ENCODE data around the gene RAB30.

RAB30 gene

DNA sequence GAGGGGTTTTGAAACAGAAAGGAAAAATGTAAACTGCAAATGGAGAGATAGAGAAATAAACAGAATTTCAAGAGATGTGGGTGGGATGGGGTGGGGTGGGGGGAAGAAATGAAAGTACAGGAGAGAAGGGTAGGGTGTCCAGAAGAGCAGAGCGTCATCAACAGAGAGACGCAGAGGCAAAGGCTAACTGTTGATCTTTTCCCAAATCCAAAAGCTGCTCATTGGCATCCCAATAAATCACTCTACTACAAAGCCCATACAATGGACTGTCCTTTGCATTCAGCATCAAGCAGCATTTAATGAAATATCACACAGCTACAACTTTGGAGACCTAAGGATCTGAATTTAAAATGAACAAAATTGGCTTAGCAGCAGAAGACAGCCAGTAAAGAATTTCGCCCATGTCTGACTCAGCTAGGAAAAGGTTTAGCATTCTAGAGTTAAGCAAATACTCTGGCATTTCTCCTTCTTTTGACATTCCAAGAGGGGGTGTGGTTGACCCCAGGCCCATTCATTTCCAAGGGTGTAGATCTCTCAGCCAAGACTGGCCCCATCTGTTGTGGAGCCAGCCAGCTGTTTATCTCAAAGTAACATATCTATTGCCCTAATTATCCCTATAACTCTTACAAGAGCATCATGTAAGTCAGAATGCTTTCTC, 1.5 kb downstream of the RAB30 start:
- H3K27ac ChIP-seq: no peak overlapping the region
- no peak for TF ChIP-seq ZFX (IDR thresholded peaks at IDR 0.05)

DNA sequence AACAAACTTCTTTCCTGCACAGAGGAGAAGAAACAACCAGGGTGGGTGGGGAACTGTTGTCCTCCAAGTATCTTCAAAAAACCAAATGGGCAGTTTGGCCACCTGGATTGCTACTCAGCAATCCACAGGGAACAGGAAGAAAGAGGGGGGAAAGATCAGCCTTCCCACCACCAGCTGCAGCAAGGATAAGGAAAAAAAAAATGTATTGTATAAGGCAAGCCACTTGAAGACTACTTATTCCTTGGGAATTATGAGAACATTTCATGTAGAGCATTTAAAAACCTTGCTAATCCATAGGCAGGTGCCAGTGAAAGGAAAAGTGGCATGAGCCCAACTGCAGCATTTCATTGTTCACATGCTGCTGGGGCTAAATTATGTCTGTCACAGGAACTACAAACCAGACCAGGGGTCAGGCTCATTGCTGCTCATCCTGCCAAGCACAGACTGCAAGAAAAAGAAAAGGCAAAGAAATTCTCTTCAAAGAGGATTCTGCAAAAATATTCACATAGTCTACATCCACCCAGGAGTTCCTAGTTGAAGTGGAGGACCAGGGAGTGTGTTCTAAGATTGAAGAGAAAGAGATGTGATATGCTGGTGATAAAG, 2.2 kb downstream of the RAB30 start:
- H3K27ac ChIP-seq: no peak overlapping the region
- TF ChIP-seq, protein P1, sequence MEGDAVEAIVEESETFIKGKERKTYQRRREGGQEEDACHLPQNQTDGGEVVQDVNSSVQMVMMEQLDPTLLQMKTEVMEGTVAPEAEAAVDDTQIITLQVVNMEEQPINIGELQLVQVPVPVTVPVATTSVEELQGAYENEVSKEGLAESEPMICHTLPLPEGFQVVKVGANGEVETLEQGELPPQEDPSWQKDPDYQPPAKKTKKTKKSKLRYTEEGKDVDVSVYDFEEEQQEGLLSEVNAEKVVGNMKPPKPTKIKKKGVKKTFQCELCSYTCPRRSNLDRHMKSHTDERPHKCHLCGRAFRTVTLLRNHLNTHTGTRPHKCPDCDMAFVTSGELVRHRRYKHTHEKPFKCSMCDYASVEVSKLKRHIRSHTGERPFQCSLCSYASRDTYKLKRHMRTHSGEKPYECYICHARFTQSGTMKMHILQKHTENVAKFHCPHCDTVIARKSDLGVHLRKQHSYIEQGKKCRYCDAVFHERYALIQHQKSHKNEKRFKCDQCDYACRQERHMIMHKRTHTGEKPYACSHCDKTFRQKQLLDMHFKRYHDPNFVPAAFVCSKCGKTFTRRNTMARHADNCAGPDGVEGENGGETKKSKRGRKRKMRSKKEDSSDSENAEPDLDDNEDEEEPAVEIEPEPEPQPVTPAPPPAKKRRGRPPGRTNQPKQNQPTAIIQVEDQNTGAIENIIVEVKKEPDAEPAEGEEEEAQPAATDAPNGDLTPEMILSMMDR (conservative IDR thresholded peaks at IDR 0.05): no peak
- no peak for TF ChIP-seq ZFX (IDR thresholded peaks at IDR 0.05)

DNA sequence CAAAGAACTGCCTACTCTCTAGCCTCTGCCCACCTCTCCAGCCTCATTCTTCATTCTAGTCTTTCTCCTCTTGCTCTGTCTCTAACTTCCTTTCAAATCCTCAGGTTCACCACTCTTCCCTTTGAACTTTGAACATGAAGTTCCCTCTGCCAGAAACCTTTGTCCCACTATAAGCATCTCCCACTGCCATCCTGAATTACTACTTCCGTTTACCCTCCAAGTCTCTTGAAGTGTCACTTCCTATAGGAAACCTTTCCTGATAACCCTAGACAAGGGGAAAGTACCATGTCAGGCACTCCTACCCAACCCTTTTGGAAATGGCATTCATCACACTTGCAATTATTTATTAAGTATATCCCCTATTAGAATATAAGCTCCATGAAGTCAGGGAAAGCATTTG, 3.1 kb downstream of the RAB30 start:
- TF ChIP-seq, protein P1 (conservative IDR thresholded peaks at IDR 0.05): no peak
- no peak for TF ChIP-seq ZFX (IDR thresholded peaks at IDR 0.05)
- H3K27ac ChIP-seq: no peak overlapping the region

DNA sequence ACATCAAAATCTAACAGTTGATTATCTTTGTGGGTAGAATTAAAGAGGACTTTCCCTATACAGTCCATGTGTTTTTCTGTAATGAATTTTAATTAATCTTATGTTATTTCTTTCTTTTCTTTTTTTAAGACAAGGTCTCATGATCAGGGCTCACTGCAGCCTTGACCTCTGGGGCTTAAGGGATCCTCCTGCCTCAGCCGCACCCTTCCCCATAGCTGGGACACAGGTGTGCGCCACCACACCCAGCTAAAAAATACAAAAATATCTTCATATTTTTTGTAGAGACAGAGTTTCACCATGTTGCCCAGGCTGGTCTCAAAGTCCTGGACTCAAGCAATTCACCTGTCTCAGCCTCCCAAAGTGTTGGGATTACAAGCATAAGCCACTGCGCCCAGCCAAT, 7.7 kb downstream of the RAB30 start:
- no peak overlapping the region for H3K27ac ChIP-seq

DNA sequence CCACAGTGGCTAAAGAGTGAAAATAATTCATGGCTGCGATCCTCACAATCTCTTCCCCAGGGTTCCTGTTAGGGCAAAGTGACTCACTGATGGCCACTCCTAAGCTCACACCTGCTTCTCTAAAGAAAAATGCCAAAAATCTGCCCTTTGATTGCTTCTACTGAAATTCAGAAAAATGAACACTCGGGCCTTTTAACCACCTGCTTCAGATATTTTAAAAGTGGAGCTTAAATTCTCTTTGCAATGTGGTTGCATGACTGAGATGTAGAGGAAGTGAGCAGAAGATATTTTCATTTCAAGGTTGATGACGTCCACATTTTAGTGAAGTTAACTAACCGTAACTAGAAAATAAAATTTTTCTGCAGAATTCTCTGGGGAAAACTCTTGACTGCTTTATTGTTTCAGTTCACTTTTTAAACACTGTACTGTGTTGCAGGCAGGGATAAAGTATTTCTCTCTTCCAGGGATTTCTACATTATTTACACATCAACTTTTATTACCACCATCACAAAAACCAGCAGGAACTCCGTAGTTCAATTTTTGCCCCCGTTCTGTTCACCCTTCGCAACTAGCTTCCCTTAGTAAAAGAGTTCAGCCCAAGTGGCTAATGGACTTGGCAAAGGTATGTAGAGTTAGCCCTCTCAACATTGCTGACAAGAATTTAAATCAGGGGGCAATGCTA, 8.5 kb downstream of the RAB30 start:
- H3K27ac ChIP-seq: no peak overlapping the region
- TF ChIP-seq, protein P1 (conservative IDR thresholded peaks at IDR 0.05): no peak
- no peak for TF ChIP-seq ZFX (IDR thresholded peaks at IDR 0.05)

More for the DNA sequence above, 7.7 kb downstream of the RAB30 start:
- TF ChIP-seq ZFX (IDR thresholded peaks at IDR 0.05): no peak
- TF ChIP-seq, protein P1 (conservative IDR thresholded peaks at IDR 0.05): no peak

DNA sequence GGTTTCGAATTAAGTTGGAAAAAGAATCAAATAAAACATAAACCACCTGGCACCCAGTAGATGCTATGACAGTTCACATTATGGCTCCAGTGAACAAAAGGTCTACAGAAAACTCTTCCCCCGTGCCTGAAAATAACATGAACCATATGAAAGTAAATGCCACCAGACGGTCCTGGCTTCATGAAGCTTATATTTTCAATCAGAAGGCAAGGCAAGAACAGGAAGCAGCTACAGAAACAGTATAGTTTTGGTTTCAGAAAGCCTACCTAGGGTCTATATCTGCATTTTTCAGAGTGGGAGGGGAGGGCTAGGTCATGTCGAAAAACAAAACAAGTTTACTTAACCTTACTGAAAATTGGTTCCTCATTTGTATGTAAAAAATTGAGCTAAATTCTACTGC, 9.8 kb downstream of the RAB30 start:
- TF ChIP-seq, protein P1 (conservative IDR thresholded peaks at IDR 0.05): no peak
- no peak for TF ChIP-seq ZFX (IDR thresholded peaks at IDR 0.05)
- no peak overlapping the region for H3K27ac ChIP-seq

DNA sequence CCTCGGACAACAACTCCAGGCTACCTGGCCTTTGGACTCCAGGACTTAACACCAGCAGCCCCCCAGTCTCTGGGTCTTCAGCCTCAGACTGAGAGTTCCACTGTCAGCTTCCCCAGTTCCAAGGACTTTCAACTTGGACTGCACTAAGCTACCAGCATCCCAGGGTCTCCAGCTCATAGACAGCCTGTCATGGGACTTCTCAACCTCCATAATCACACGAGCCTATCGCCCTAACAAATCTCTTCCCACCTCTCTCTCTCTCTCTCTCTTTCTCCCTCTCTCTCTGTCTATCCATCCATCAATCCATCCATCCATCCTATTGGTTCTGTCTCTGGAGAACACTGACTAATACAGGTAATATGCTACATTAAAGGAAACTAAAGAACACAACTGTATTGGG, 10.7 kb downstream of the RAB30 start:
- TF ChIP-seq, protein P1 (conservative IDR thresholded peaks at IDR 0.05): no peak
- no peak for TF ChIP-seq ZFX (IDR thresholded peaks at IDR 0.05)
- H3K27ac ChIP-seq: no peak overlapping the region

Data from C4-2B (cell line).